ENCODE measurements around the gene EYS.

GRCh38 chr6:65706436-65706835 lies 590 bp downstream of the EYS start:
- TF ChIP-seq, protein P1, sequence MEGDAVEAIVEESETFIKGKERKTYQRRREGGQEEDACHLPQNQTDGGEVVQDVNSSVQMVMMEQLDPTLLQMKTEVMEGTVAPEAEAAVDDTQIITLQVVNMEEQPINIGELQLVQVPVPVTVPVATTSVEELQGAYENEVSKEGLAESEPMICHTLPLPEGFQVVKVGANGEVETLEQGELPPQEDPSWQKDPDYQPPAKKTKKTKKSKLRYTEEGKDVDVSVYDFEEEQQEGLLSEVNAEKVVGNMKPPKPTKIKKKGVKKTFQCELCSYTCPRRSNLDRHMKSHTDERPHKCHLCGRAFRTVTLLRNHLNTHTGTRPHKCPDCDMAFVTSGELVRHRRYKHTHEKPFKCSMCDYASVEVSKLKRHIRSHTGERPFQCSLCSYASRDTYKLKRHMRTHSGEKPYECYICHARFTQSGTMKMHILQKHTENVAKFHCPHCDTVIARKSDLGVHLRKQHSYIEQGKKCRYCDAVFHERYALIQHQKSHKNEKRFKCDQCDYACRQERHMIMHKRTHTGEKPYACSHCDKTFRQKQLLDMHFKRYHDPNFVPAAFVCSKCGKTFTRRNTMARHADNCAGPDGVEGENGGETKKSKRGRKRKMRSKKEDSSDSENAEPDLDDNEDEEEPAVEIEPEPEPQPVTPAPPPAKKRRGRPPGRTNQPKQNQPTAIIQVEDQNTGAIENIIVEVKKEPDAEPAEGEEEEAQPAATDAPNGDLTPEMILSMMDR (IDR thresholded peaks at IDR 0.05): no peak
- TF ChIP-seq POLR2A (IDR thresholded peaks at IDR 0.05): no peak
